ENCODE results near the gene FAM83C.

GRCh38 chr20:35339007-35339406 is 46.8 kb upstream of the FAM83C start:
- TF ChIP-seq EGR1 (IDR thresholded peaks at IDR 0.05; ENCODE audit: low read depth) = no peak
- TF ChIP-seq POLR2AphosphoS5 (IDR thresholded peaks at IDR 0.05; ENCODE audit: low read depth, low read length) = no peak
- no peak for TF ChIP-seq CTCF (IDR thresholded peaks at IDR 0.05 in 2 of 3, conservative IDR thresholded peaks at IDR 0.05 in 1 of 3; ENCODE audit: borderline replicate concordance in 1 of 3, insufficient read depth in 1 of 3, low read depth in 2 of 3, low read length in 2 of 3)
- no peak for TF ChIP-seq RAD21 (IDR thresholded peaks at IDR 0.05; ENCODE audit: low read depth)
- TF ChIP-seq SIN3A (IDR thresholded peaks at IDR 0.05; ENCODE audit: low read depth) = no peak
- no peak for TF ChIP-seq ZNF274 (IDR thresholded peaks at IDR 0.05; ENCODE audit: low read depth, low read length)
- TF ChIP-seq ZFX (IDR thresholded peaks at IDR 0.05) = no peak
- no peak for TF ChIP-seq REST (IDR thresholded peaks at IDR 0.05; ENCODE audit: low read depth)
- TF ChIP-seq EZH2 (IDR thresholded peaks at IDR 0.05) = no peak
- TF ChIP-seq POLR2A (IDR thresholded peaks at IDR 0.05; ENCODE audit: borderline replicate concordance, extremely low read depth, insufficient read depth, insufficient read length) = no peak
- TF ChIP-seq ELF1 (IDR thresholded peaks at IDR 0.05; ENCODE audit: borderline replicate concordance, low read depth) = no peak
- TF ChIP-seq JUND (IDR thresholded peaks at IDR 0.05) = no peak
